ENCODE data around the gene IL20RA. TPM values are rescaled to one million over a fixed set of nuclear protein-coding genes. Genes with fewer than 3 reads are reported as not detected.

Gene IL20RA
- total and polyA plus RNA-seq, 9 donors = 2.2 to 19.3 (median 5.8) TPM

DNA sequence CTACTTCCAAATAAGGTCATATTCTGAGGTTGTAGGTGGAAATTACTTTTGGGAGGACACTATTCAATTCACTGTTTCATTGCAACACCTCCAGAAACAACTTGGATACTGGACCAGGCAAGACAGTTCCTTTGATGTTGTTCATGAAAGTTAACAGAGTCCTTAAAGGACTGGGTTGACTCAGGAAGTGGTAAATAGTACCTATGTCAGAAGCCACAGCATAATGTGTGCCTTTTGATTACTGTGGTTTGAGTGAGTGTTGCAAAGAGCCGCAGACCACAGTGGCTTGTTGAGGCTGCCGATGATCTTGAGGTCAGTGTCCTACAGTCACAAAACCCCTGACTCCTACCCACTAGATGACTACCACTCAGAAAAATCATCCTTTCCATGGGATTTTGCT lies 10.9 kb downstream of the IL20RA start:
- H3K27ac ChIP-seq = no peak overlapping the region
- H3K4me1 ChIP-seq (ENCODE audit: insufficient read depth) = no peaks in the 10 kb centered on the region
- no peak overlapping the region for H3K4me3 ChIP-seq
- intact Hi-C loops (cut with DNase I) = no loop called here
- no peaks in the 10 kb centered on the region for H3K27me3 ChIP-seq
- H3K36me3 ChIP-seq = no peaks in the 10 kb centered on the region
- DNase-seq = no peak
- TF ChIP-seq EP300 (IDR thresholded peaks at IDR 0.05) = no peak
- TF ChIP-seq POLR2A (IDR thresholded peaks at IDR 0.05) = no peak
- TF ChIP-seq, protein P1, sequence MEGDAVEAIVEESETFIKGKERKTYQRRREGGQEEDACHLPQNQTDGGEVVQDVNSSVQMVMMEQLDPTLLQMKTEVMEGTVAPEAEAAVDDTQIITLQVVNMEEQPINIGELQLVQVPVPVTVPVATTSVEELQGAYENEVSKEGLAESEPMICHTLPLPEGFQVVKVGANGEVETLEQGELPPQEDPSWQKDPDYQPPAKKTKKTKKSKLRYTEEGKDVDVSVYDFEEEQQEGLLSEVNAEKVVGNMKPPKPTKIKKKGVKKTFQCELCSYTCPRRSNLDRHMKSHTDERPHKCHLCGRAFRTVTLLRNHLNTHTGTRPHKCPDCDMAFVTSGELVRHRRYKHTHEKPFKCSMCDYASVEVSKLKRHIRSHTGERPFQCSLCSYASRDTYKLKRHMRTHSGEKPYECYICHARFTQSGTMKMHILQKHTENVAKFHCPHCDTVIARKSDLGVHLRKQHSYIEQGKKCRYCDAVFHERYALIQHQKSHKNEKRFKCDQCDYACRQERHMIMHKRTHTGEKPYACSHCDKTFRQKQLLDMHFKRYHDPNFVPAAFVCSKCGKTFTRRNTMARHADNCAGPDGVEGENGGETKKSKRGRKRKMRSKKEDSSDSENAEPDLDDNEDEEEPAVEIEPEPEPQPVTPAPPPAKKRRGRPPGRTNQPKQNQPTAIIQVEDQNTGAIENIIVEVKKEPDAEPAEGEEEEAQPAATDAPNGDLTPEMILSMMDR (IDR thresholded peaks at IDR 0.05) = no peak
- WGBS, 3 donors = 91 to 94% (median 91%) methylated on average over 2 of the region's 2 CpGs
- peaks cover 0 to 4% of the 10 kb centered on the region in 2 donors for H3K9me3 ChIP-seq

DNA sequence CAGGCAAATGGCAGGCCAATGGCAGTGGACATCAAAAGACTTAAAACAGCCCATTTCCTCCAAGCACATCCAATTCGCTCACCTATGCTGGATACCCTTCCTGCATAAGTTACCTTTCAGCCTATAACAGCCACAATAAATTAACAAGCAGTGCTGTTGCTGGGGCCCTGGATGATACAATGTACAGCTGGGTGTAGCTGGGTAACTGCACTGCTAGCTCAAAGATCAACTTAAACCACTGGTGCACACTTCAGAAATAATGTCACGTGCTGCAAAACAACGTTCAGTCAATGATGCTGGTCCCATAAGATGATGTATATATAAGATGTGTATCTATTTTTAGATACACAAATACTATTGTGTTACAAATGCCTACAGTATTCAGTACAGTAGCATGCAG lies 13.6 kb downstream of the IL20RA start:
- WGBS, 3 donors = 91 to 94% (median 92%) methylated on average over 3 of the region's 3 CpGs
- no peaks in the 10 kb centered on the region for H3K4me1 ChIP-seq (ENCODE audit: insufficient read depth)
- no peaks in the 10 kb centered on the region for H3K27me3 ChIP-seq
- TF ChIP-seq, protein P1 (IDR thresholded peaks at IDR 0.05) = no peak
- no peak for TF ChIP-seq EP300 (IDR thresholded peaks at IDR 0.05)
- no peak for TF ChIP-seq POLR2A (IDR thresholded peaks at IDR 0.05)
- DNase-seq = no peak
- intact Hi-C loops (cut with DNase I) = no loop called here
- H3K36me3 ChIP-seq = no peaks in the 10 kb centered on the region
- H3K4me3 ChIP-seq = no peak overlapping the region
- H3K27ac ChIP-seq = no peak overlapping the region
- H3K9me3 ChIP-seq = peaks cover 0 to 4% of the 10 kb centered on the region in 2 donors

DNA sequence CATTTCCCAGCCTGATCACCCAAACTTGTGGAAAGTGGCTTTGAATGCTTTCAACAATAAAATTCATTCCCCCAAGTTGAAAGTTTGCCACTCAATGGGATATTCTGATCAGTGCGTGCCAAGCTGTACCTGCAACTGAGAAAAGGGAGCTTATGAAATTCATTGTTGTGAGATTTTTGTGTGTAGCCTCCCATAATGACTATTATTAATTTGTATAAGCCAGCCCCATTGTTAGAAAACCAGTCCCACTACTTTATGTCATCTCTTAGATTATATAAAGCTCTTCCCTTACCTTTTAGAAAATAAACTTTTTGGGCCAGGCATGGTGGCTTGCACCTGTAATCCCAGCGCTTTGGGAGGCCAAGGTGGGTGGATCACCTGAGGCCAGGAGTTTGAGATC lies 15.9 kb downstream of the IL20RA start:
- no peak overlapping the region for H3K4me3 ChIP-seq
- no peak for TF ChIP-seq POLR2A (IDR thresholded peaks at IDR 0.05)
- TF ChIP-seq, protein P1 (IDR thresholded peaks at IDR 0.05) = no peak
- no peaks in the 10 kb centered on the region for H3K27me3 ChIP-seq
- no peak for DNase-seq
- peaks cover 0 to 4% of the 10 kb centered on the region in 2 donors for H3K9me3 ChIP-seq
- no peaks in the 10 kb centered on the region for H3K36me3 ChIP-seq
- H3K4me1 ChIP-seq (ENCODE audit: insufficient read depth) = no peaks in the 10 kb centered on the region
- intact Hi-C loops (cut with DNase I) = no loop called here
- H3K27ac ChIP-seq = no peak overlapping the region
- WGBS, 3 donors = 44 to 51% (median 51%) methylated on average over 2 of the region's 2 CpGs

DNA sequence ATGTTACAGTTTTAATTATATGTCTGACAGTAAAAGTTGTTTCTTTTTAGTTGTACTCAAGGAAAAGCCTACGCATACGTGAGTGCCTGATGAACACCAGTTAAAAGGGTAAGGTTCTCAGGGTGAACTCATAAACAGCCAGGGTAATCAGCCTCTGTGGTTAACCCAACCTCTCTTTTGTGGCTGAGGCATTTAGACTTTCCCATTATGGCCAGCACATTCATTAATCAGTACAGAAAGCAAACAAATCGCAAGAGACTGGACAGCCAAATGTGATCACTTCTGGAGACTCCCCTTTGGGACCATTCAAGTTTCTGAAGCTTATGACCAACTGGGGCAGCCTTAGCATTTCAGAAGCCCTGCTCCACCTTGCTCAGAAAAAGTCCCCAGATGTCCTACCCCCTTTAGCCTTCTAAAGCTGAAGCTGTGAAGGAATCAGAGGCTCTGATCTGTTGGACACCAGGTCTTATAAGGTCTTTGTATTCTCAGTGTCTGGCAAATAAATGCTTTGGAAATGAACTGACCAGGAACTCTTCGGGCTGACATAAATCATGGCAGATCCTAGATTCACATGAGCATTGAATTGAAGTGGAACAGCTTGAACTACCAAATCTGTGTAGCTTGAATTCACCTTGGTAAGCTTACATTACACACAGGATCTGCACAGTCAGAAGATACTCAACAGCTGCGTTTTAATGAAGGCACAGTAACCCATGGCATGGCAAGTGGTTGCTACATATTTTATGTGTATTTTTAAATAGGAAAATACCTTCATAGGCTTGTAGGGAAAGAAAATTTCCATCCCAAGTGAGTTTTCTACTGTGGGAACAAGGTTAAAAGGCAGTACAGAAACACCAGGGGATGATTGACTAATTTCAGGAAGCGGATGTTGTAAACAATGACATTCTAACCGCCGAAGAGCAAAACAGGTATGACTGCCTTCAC lies 18.7 kb downstream of the IL20RA start:
- intact Hi-C loops (cut with DNase I) = no loop called here
- H3K27me3 ChIP-seq = no peaks in the 10 kb centered on the region
- no peaks in the 10 kb centered on the region for H3K36me3 ChIP-seq
- H3K4me1 ChIP-seq (ENCODE audit: insufficient read depth) = no peaks in the 10 kb centered on the region
- no peak overlapping the region for H3K4me3 ChIP-seq
- WGBS, 3 donors = 84 to 88% (median 84%) methylated on average over 8 of the region's 8 CpGs
- no peak for TF ChIP-seq EP300 (IDR thresholded peaks at IDR 0.05)
- TF ChIP-seq POLR2A (IDR thresholded peaks at IDR 0.05) = no peak
- TF ChIP-seq, protein P1 (IDR thresholded peaks at IDR 0.05) = no peak
- no peak overlapping the region for H3K27ac ChIP-seq
- peaks cover 0 to 4% of the 10 kb centered on the region in 2 donors for H3K9me3 ChIP-seq
- DNase-seq = no peak

All from ovary (tissue), 9 donors.